Astrocyte (in vitro differentiated cells and primary cell): ENCODE results near the gene SRF.

Experiments used
- EZH2 ChIP-seq: IDR thresholded peaks from 2 replicates; pipeline ENCODE4 v1.6.1; 2012; ENCODE audit warnings: mild to moderate bottlenecking, low read length, inconsistent platforms; ENCODE audit not compliant: insufficient read depth
- TF ChIP-seq, protein P1 (sequence below): IDR thresholded peaks from 2 replicates; pipeline ENCODE4 v1.5.1; 2011; ENCODE audit warnings: low read depth, mild to moderate bottlenecking, inconsistent platforms, low read length, moderate library complexity; ENCODE audit not compliant: insufficient read depth

DNA sequence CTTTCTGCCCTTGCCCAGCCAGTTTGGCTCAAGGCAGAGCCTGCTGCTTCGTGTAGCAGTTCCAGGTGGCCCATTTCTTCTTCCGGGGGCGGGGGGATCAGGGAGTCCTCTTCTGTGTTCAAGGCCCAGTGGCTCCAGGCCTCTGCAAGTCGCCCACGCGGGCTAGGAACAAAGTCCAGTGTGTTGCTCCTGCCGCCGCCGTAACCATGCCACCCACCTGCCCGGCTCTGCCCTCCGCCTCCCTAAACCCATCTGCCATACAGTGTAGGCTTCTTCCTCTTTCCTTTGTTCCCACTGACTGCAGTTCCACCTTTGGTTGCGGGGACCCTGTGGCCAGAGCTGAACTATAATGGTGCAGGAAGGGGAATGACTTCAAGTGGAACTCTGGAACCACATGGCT, 43.9 kb upstream of the SRF start:
- TF ChIP-seq, protein P1, sequence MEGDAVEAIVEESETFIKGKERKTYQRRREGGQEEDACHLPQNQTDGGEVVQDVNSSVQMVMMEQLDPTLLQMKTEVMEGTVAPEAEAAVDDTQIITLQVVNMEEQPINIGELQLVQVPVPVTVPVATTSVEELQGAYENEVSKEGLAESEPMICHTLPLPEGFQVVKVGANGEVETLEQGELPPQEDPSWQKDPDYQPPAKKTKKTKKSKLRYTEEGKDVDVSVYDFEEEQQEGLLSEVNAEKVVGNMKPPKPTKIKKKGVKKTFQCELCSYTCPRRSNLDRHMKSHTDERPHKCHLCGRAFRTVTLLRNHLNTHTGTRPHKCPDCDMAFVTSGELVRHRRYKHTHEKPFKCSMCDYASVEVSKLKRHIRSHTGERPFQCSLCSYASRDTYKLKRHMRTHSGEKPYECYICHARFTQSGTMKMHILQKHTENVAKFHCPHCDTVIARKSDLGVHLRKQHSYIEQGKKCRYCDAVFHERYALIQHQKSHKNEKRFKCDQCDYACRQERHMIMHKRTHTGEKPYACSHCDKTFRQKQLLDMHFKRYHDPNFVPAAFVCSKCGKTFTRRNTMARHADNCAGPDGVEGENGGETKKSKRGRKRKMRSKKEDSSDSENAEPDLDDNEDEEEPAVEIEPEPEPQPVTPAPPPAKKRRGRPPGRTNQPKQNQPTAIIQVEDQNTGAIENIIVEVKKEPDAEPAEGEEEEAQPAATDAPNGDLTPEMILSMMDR = no peak
- no peak for TF ChIP-seq EZH2
